Naive B cell (primary cell): Measurements from ENCODE around the gene ZNF331. TPM values are rescaled to one million over a fixed set of nuclear protein-coding genes. Genes with fewer than 3 reads are reported as not detected.

ENCODE experiments used
- polyA plus RNA-seq, 6 donors: library from polyadenylated mRNA; unstranded; fragments of 300-500 nt; fragmentation: Illumina TruSeq; gene quantifications; one replicate each; pipeline ENCODE4 v1.2.3, GENCODE V29; 2021; ENCODE audit warnings: low read depth in 6 of 6

The ZNF331 gene
- polyA plus RNA-seq, 6 donors from 2014 or later: 35.2 to 141 (median 72.8) TPM

Other genes starting within 250 kb of the ZNF331 start
- gene ZNF845, start 204.4 kb upstream of the ZNF331 start, polyA plus RNA-seq: 10 to 100 TPM in 5 of 6 donors, not detected in 1; 11.0 to 21.0 (median 11.7) TPM
- 10 to 100 TPM in 4 of 6 donors, 1 to 10 TPM in 2; 5.6 to 17.6 (median 11.1) TPM for gene ZNF525, start 172.4 kb upstream of the ZNF331 start, polyA plus RNA-seq
- 10 to 100 TPM; 10.0 to 20.2 (median 14.8) TPM for gene ZNF765, start 143.0 kb upstream of the ZNF331 start, polyA plus RNA-seq
- gene ZNF761, start 106.2 kb upstream of the ZNF331 start, polyA plus RNA-seq: 10 to 100 TPM in 4 of 6 donors, 1 to 10 TPM in 2; 6.4 to 18.3 (median 11.6) TPM
- 1 to 10 TPM; 4.6 to 8.3 (median 6.0) TPM for gene ZNF813, start 70.4 kb upstream of the ZNF331 start, polyA plus RNA-seq
- not detected for gene DPRX, start 93.9 kb downstream of the ZNF331 start, polyA plus RNA-seq